ELF-1 (cell line): ENCODE results near the gene KANSL3.
"Not testable (repeated sequence)": the region's sequence is repeated elsewhere in the genome, so short reads cannot be mapped to it uniquely, and the experiment has no call there.

Source experiments
- DNase-seq: peaks from one replicate; pipeline ENCODE4 v3.0.0-alpha.2; 2016; ENCODE audit warnings: low read depth, low spot score

The KANSL3 gene

DNA sequence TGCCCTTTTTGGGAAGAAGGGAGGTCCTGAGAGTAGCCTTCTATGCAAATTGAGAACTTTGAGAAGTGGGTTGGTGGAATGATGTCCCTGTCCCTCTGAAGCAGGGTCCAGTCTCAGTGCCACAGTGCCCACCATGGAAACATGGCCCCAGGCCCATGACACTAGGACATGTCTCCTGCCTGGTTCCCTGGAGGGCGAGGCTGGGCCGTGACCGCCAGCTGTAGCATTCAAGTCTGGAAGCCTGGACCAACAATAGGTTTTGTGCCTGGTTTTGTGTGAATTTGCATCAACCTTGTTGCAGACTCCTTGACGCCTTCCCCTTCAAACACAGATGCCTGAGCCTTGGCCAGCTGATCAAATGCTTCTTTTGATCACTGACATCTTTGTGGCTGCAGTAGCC lies 74.1 kb downstream of the KANSL3 start:
- DNase-seq, result no peak

DNA sequence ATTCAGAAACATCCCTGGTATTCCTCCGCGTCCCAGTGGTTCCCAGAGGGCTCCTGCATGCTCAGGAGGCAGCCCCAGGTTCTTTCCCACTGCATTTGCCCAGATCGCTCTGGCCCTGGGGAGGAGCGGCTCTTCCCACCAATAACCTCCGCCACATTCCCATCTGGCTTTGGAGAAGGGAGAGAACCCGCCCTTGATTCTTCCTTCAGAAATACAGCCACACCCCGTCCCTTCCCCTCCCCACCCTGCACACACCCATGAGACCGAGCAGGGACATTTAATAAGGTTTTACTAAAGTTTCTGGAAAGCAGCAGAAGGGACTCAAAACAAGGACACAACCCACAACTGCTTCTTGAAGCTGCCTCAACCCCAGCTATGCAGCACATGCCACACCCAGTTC lies 79.6 kb downstream of the KANSL3 start:
- no peak for DNase-seq

DNA sequence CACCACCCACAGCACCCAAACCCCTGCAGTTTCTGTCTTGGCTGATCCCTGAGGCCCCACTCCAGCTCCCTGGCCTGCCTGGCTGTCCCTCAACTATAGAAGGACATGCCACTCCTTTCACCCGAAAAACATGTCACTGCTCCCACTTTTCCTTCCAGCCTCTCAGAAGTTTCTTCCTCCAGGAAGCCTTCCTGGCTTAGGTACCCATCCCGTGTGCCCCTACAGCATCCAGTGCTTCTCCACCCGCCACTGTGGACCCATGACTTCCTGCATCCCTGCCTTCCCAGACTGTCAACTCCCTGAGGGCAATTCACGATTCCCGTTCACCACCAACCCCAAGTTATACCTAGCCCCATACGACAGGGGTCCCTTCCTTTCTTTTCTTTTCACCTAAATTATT lies 80.1 kb downstream of the KANSL3 start:
- DNase-seq, result no peak

DNA sequence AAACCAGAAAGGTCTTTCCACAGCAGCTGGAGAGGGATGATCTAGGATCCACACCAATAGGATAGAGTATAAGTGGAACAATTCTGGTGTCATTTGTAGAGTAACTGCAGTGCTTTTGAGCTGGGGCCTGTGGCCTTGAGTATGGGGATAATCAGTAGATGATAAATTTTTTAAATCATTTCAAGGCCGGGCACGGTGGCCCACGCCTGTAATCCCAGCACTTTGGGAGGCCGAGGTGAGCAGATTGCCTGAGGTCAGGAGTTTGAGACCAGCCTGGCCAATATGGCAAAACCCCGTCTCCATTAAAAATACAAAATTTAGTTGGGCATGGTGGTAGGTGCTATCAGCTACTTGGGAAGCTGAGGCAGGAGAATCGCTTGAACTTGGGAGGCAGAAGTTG lies 80.7 kb downstream of the KANSL3 start:
- not testable (repeated sequence) for DNase-seq

DNA sequence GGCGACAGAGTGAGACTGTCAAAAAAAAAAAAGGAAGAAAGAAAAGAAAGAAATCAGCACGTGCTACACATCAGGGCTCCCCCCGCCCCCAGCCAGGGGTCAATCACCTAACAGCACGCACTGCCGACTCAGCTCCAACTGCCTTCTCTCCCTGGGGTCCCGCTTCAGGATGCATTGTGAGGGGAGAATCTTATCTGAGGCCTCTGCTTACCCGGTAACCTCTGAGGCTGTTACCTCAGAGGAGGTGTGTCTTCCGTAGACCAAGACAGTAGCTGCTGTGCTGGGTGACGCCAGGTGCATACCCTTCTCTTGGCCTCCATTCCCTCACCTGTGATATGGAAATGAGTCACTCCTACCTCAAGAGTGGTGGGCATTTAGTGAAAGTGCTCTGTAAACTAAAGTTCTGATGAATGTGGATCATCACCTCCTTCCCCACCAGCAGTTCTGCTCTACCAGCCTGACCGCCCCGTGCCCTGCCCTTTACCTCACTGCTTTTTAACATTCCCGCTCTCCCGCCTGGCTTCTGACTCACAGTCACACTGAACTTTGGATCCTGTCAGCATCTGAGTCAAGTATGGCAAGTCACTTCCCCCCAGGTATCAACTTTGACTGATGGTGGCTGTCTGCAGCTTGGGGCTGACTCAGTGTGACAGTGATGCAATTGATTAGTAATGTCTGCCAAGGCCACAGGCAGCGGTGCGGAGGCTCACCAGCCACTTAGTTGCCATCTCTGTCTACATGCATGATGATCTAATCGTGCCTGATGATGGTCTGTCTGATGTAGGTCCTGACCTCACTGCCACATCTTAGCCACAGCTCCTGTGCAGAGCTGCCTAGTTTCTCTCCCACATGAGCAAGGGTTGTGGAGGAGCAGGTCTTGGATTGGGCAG lies 81.4 kb downstream of the KANSL3 start:
- peak; percentile 43 for DNase-seq

DNA sequence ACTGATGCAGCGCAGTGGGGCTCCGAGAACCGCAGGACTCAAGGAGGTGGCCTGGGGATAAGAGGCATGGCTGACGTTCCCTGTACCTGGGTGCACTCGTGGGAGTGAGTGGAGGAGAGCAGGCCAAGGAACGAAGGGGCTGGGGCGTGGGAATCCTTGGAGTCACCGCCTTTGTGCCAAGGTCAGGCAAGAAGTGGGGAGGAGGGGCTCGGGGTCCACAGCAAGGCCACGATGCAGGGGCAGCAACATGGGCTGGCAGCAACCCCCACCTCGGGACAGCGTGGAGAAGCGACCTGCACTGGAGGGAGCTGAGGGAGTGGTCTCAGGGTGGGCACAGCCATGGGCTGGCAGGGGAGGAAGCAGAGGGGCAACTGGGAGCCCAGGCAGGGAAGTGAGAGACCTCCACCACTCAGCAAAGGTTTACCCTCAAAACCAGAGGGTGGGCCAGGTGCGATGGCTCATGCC lies 82.9 kb downstream of the KANSL3 start:
- DNase-seq, result no peak

DNA sequence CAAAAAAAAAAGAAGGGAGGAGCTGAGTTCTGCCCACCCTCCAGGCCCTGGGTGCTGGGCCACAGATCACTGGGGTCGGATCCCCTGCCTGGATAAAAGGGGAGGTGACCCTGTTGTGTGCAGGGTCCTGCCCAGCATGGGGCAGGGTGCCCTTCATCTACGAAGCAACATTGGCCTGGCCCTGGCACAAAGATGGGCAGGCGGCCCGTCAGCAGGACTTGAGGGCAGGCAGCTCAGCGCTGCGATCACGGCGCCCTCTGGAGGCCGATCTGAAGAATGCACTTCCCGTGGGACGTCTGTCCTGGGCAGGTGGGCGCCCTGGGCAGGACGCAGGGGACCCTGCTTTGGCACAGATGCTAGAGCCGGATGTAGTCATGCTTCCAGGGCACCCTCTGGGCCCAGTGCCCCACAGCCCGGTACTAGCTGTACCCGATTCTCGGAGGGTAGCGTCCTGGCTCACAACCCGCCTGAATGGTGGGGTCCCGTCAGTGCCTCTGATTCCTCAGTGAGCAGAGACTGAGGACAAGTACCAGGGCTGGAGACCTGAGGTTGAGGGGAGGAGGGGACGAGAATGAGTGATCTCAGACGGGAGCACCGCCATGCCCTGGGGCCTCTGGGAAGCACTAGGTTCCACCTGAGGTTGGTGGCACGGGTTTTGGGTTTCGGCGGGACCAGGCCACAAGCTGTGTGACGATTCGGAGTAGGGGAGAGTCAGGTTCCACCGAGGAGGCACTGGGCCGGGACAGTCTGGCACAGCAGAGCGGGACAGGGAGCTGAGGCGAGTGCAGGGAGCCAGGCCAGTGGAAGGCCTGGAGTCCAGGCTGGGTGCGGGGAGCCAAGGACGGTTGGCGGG lies 83.6 kb downstream of the KANSL3 start:
- DNase-seq, result peak; percentile 86

DNA sequence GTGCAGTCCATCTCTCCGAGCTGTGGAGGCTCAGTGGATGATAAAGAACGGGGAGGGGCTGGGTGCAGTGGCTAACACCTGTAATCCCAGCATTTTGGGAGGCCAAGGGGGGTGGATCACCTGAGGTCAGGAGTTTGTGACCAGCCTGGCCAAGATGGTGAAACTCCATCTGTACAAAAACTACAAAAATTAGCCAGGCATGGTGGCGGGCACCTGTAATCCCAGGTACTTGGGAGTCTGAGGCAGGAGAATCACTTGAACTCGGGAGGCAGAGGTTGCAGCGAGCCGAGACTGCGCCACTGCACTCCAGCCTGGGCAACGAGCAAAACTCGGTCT lies 84.2 kb downstream of the KANSL3 start:
- DNase-seq, result not testable (repeated sequence)

DNA sequence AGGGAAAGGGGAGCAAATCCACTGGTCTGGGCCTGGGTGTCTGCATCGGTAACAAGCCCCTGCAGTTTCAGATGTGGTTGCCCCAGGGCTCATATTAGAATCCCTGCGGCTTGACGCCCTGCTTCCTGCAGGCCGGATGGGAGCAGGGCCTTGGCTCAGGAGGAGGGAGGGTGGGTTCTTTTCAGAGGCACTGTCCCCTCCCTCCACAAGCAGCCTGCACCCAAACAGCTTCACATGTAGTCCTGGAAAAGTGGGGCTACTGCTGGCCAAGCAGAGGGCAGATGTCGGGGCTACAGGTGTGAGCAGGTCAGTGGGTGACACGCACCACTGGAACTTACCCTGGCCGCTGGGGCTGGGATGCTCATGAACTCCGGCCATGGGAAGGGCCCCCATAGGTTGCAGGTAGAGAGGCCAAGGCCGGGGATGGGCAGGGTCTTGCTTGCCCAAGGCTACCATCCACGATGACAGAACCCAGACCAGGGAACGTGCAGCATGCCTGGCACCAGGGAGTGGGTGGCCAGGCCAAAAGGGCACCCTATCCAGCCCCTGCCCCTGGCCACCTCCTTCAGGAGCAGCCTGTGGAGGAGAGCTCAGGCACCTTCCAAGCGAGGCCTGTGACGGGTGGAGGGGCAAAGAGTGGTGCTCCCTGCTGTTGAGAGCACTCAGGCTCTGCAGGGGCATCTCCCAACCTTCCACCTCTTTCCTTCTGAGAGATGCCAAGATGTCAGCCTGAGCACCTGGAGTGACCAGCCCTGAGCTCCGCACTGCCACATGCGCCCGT lies 84.7 kb downstream of the KANSL3 start:
- no peak for DNase-seq

DNA sequence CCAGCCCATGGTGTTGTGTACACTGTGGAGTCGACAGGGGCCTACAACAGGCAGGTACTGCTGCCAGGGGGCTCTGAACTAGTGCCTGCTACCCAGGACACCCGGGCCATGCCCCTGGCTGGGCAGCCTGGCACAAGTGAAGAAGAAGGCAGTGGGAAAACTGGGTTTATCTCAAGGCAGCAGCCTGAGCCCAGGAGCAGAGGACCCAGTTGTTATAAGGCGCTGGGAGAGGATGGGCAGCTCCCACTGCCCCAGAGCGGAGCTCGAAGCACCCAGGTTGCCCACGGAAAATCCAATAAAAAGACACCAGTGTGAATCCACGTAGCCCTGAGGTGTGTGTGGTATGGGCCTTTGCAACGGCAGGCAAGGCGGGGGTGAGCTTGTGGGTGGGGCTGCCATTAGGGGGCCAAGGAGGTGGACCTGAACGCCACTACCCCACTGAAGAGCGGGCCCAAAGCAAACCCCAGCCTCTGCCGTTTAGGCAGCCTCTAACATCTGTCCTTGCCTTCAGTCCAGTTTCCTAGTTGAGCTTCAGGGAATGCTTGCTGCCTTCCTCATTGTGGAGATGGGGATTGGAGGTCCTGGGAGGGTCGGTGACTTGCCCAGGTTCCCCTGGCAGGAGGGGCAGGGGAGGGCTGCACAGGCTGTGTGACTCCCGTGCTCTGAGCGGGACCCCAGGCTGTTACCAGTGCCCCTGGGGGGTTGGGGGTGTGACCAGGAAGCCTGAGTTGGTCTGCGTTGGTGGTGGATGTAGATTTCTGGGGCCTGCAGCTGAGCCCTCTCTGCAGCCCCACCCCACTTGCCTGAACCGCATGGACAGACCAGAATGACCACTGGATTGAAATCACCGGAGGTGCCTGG lies 85.6 kb downstream of the KANSL3 start:
- DNase-seq, result no peak

DNA sequence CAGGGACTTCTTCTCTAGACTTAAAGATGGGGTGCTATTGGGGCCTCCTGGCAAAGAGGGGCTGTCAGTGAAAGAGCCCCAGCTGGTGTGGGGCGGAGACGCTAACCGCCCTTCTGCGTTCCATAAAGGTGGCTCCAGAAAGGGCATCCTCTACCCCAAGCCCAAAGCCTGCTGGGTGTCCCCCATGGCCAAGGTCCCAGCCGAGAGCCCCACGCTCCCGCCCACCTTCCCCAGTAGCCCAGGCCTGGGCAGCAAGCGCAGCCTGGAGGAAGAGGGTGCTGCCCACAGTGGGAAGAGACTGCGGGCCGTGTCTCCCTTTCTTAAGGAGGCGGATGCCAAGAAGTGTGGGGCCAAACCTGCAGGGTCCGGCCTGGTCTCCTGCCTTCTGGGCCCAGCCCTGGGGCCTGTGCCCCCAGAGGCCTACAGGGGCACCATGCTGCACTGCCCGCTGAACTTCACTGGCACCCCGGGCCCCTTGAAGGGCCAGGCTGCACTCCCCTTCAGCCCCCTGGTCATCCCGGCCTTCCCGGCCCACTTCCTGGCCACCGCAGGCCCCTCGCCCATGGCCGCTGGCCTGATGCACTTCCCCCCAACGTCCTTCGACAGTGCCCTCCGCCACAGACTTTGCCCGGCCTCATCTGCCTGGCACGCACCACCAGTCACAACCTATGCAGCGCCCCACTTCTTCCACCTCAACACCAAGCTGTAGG lies 86.4 kb downstream of the KANSL3 start:
- no peak for DNase-seq

DNA sequence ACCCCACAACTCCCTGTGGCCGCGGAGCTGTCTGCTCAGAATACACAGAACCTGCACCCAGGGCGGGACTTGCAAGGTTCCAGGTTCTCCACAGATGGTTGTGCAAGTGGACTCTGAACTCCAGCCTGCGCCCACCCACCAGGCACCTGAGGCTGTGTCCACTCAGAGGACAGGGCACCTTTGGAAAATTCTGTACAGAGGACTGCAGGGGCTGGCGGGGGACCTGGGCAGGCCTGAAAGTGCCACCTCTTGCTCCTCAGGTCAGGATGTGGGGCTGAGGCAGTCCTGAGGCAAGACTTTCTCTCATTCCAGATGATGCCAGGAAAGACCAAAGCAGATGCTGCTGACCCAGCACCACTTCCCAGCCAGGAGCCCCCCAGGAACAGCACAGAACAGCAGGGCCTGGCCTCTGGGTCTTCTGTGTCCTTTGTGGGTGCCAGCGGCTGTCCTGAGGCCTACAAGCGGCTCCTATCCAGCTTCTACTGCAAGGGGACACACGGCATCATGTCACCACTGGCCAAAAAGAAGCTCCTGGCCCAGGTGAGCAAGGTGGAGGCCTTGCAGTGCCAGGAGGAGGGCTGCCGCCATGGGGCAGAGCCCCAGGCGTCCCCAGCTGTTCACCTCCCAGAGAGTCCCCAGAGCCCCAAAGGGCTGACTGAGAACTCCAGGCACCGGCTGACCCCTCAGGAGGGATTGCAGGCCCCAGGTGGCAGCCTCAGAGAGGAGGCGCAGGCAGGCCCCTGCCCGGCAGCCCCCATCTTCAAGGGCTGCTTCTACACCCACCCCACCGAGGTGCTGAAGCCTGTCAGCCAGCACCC lies 87.1 kb downstream of the KANSL3 start:
- DNase-seq, result no peak

DNA sequence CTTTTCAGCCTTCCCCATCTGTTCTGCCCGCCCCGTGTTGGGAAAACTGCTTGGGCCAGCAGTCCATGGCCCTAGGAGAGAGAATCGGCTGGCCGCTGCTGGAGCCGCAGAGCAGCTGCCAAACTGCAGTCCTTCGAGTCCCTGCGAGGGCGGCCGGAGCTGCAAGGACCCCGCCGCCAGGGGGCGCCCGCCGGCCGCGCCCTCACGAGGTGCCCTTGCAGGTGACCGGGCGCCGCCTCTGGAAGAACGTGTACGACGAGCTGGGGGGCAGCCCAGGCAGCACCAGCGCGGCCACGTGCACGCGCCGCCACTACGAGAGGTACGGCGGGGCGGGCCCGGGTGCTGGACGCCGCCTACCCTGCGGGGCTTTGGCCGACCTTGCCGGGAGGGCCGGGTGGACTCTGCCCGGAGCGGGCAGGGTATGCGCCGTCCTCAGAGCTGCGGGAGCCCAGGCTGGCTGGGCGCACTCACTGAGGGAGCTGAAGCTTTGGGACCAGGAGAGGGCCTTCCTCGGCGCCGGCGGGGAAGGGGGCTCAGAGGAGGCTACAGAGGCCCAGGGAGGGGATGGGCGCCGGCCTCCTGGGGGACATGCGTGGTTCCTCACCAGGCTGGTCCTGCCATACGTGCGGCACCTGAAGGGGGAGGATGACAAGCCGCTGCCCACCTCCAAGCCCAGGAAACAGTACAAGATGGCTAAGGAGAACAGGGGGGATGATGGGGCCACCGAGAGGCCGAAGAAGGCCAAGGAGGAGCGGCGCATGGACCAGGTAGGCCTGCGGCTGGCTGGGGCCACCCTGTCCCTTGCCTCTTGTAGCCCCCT lies 87.9 kb downstream of the KANSL3 start:
- DNase-seq, result peak; percentile 94

DNA sequence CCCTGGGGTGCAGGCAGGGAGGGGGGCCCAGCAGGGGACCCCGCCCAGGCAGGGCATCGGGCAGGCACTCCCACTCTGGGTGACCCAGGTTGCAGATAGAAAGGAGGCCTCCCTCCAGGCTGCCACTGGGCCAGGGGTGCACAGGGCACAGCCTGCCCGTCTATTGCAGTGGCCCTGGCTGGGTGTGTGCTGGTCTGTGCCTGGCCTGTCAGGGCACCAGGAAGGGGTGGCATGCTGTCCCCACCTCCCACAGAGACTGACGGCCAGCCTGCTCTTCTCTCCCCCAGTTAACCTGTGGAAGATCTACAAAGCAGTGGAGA lies 88.7 kb downstream of the KANSL3 start:
- no peak for DNase-seq

DNA sequence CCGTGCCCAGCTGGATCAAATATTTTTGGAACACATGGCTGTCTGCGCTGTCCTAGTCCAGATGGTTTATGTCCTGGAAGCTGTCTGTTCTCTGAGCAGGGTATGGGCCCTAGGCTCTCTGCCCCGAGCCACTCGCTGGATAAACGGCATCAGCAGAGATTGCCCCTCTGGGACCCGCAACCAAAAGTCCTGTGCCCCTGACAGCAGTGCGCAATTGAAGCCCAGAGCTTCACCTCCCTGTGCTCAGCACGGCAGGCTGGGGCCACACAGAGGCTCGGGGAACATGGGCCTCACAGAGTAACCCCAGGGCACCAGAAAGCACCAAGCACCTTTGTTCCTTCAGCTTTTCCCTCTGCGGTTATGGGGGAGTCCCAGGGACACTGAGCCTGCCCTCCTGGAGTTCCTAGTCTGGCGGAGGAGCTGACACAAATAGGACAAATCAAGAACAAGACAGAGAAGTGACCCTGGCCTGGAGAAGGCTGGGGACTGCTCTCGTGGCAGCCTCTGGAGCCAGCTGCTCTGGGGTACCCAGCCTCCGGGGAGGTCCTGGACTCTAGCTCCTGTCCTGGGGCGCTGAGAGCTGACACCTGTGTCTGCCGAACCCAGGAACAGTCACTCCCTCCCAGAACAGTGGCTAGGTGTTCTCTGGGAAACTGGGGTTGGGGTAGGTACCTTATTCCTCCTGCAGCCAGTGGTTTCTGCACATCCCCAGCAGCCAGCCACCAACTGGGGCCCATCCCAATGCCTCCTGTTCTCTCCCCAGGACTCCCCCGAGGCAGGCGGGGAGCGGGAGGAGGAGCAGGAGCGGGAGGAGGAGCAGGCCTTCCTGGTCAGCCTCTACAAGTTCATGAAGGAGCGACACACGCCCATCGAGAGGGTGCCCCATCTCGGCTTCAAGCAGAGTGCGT lies 89.3 kb downstream of the KANSL3 start:
- no peak for DNase-seq

DNA sequence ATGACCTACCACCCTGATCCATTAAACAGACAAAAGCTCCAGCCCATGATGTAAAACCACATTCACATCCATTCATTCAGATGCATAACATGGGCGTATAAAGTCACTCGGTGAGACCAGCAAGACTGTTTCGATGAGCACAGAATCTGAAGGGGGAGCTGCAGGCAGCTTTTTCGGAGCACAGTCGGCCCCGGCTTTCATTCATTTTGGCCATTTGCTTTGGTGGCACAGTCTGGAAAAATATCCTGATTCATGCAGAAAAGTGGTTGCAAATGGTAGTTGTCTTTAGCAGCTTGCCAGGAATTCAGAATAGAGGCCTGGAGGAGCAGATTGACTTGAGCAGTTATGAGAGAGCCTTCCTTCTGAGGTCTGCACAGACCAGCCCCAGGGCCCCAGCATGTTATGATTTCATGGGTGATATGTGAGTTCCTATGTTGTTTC lies 90.4 kb downstream of the KANSL3 start:
- DNase-seq, result no peak

DNA sequence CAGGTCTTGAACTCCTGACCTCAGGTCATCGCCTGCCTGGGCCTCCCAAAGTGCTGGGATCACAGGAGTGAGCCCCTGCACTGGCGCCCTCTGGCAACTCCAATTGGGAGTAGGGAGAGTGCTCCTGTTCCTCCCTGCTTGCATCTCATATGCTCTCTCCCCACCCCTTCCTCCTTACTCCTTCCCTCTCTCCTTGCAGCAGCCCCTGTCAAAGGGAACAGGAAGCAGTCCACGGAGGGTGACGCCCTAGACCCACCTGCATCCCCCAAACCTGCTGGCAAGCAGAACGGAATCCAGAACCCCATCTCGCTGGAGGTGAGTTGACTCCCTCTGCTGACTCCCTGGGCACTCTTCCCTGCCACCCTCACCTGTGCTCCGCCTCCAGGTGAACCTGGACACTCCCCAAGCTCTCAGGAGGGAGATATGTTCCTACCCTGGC lies 90.9 kb downstream of the KANSL3 start:
- DNase-seq, result no peak

DNA sequence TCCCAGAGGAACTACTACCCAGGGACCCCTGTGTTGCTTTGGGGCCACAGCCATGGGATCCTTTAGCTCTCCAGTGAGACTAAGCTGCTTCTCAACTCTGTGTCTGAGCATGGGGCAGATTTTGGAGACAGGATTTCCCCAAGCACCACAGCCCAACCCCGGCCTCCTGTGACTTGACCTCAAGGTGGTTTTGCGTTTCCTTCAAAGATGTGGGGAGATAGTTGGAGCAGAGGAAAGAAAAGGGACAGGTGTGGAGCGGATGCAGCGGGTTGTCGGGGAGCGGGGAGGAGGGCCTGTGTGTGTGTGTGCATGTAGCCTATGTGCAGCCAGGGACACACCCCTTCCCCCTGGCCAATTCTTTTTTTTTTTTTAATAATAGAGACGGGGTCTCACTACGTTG lies 91.3 kb downstream of the KANSL3 start:
- no peak for DNase-seq
